ENCODE measurements around the gene OTULIN. TPM values are rescaled to one million over a fixed set of nuclear protein-coding genes. Genes with fewer than 3 reads are reported as not detected.

Gene OTULIN
- total and polyA plus RNA-seq, 2 of the 13 experiments (the other 11 are each of a cell fraction or from before 2014, with no cell fraction given) = 7.0 to 34.8 TPM

DNA sequence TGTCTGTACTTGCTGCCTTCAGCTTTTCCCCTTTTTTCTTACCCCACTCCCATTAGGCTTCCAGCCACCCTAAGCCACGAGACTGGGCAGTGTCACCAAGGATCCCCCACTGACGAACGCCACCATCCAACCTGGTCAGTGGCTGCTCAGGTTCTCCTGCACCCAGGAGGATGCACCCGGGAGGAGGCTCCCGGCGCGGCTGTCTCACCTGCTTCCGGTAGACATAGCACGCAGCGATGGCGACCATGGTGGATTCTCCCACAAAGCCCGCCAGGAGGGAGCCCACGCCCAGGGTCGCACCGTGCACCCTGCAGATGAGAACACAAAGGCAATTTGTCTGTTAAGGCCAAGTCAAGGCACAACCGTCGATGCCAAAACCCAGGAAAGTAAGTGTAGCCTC is 48.1 kb downstream of the OTULIN start:
- no peaks in the 10 kb centered on the region for H3K79me2 ChIP-seq (ENCODE audit: insufficient read depth, low read length)
- ChIA-PET CTCF (ENCODE audit: low intra/inter-chr PET ratio, low total read pairs) (no interaction called here), POLR2A (no interaction called here)
- 98% methylated on average over 17 of the region's 17 CpGs for WGBS (ENCODE audit: low lambda C conversion rate)
- no peak overlapping the region for H3K4me3 ChIP-seq (replicated peaks in 1 of 3; ENCODE audit: insufficient read depth in 1 of 3, low read depth in 2 of 3, low read length in 3 of 3)
- H3K9me3 ChIP-seq (ENCODE audit: low read length) = no peaks in the 10 kb centered on the region
- no TSS peak for BruUV-seq (replicated peaks)
- ATAC-seq = no peak
- intact Hi-C loops (cut with micrococcal nuclease; ENCODE audit: unreplicated experiment) = no loop called here
- no peak for DNase-seq (ENCODE audit: low spot score)
- no peak for FAIRE-seq
- no peak overlapping the region for H2AFZ ChIP-seq (ENCODE audit: low read length)
- no peaks in the 10 kb centered on the region for H3K27me3 ChIP-seq (ENCODE audit: control insufficient read depth in 1 of 2, insufficient read depth in 2 of 2, low read length in 2 of 2)
- H3K9ac ChIP-seq (ENCODE audit: insufficient read depth, low read depth, low read length) = no peak overlapping the region
- H3K36me3 ChIP-seq (replicated peaks in 1 of 2; ENCODE audit: control insufficient read depth in 1 of 2, insufficient read depth in 2 of 2, low read length in 2 of 2) = peaks cover 10 to 84% of the 10 kb centered on the region in 2 experiments
- H3K27ac ChIP-seq (ENCODE audit: extremely low read length, insufficient read depth, low read length) = no peak overlapping the region
- no peak overlapping the region for H3K4me2 ChIP-seq (ENCODE audit: low read depth, low read length)
- H4K20me1 ChIP-seq (ENCODE audit: insufficient read depth, low read length) = no peaks in the 10 kb centered on the region
- H3K4me1 ChIP-seq (ENCODE audit: insufficient read depth, low read length) = 0 out of 2 replicates have a peak, but pooled peaks cover 1% of the 10 kb centered on the region
- in situ Hi-C loops (cut with HindIII; ENCODE audit: extremely low pct_ligation_motif_present, low pct_unique_long_range_greater_than_20kb) = no loop called here
- TF ChIP-seq AGO2 (optimal IDR thresholded peaks at IDR 0.05; ENCODE audit: low read depth, low read length) (peak; percentile 16), KDM4B (CRISPR knock-in tag; IDR thresholded peaks at IDR 0.05) (no peak)
- TF ChIP-seq, protein P1, sequence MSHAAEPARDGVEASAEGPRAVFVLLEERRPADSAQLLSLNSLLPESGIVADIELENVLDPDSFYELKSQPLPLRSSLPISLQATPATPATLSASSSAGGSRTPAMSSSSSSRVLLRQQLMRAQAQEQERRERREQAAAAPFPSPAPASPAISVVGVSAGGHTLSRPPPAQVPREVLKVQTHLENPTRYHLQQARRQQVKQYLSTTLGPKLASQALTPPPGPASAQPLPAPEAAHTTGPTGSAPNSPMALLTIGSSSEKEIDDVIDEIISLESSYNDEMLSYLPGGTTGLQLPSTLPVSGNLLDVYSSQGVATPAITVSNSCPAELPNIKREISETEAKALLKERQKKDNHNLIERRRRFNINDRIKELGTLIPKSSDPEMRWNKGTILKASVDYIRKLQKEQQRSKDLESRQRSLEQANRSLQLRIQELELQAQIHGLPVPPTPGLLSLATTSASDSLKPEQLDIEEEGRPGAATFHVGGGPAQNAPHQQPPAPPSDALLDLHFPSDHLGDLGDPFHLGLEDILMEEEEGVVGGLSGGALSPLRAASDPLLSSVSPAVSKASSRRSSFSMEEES (CRISPR knock-in tag; IDR thresholded peaks at IDR 0.05) = no peak

DNA sequence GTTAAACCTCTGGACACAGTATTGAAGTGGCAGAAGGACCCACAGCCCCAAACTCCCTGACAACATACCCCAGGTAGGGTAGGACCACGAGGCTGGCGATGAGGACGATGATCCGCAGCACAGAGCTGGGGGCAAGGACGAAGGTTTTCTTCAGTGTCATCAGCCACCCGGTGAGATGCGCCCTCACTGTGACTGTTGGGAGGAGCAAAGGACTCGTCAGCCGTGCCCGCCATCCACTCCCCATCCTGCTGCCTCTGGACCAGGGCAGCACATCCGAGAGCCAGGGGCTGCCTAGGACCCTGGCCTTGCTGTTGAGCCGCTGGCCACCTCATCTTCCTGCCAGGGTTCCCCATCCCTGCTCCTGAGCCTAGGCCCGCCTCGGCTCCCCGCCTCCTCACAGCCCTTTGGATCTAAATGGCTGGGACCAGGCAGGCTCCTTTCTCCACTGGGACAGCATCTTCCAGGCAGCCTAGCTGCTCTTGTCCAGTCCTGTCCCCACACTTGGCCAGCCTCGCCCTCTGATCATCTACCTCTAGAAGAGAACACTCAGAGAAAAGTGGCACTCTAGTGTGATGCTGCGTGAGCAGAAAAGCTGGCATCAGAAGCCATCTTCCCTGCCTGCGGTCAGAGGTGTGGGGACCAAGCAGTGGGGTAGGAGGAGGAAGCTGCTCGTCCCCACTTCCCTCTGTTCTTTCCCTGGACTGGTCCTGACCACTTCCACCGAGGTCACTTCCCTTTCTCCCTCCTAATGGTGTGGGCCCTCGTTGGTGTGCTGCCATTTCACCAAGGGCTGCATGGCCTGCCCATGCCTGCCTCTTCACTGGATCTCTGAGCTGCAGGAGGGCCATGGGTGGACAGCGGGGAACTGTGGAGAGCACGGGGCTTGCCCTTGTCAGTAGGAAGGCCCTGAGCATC is 49.2 kb downstream of the OTULIN start:
- Histone ChIP-seq H4K20me1 (ENCODE audit: insufficient read depth, low read length) (no peaks in the 10 kb centered on the region), H3K9me3 (ENCODE audit: low read length) (no peaks in the 10 kb centered on the region), H3K79me2 (ENCODE audit: insufficient read depth, low read length) (no peaks in the 10 kb centered on the region), H3K27me3 (ENCODE audit: control insufficient read depth in 1 of 2, insufficient read depth in 2 of 2, low read length in 2 of 2) (no peaks in the 10 kb centered on the region), H3K36me3 (replicated peaks in 1 of 2; ENCODE audit: control insufficient read depth in 1 of 2, insufficient read depth in 2 of 2, low read length in 2 of 2) (peaks cover 8 to 73% of the 10 kb centered on the region in 2 experiments), H3K9ac (ENCODE audit: insufficient read depth, low read depth, low read length) (no peak overlapping the region), H2AFZ (ENCODE audit: low read length) (no peak overlapping the region), H3K4me1 (ENCODE audit: insufficient read depth, low read length) (0 out of 2 replicates have a peak, but pooled peaks cover 6% of the 10 kb centered on the region), H3K4me2 (ENCODE audit: low read depth, low read length) (no peak overlapping the region), H3K27ac (ENCODE audit: extremely low read length, insufficient read depth, low read length) (no peak overlapping the region), H3K4me3 (replicated peaks in 1 of 3; ENCODE audit: insufficient read depth in 1 of 3, low read depth in 2 of 3, low read length in 3 of 3) (no peak overlapping the region)
- WGBS (ENCODE audit: low lambda C conversion rate) = 92% methylated on average over 20 of the region's 23 CpGs
- intact Hi-C loops (cut with micrococcal nuclease; ENCODE audit: unreplicated experiment) = no loop called here
- FAIRE-seq (no peak), DNase-seq (ENCODE audit: low spot score) (no peak), ATAC-seq (no peak)
- no TSS peak for BruUV-seq (replicated peaks)
- in situ Hi-C loops (cut with HindIII; ENCODE audit: extremely low pct_ligation_motif_present, low pct_unique_long_range_greater_than_20kb) = no loop called here
- ChIA-PET POLR2A (no interaction called here), CTCF (ENCODE audit: low intra/inter-chr PET ratio, low total read pairs) (no interaction called here)
- TF ChIP-seq ZSCAN21 (CRISPR knock-in tag; IDR thresholded peaks at IDR 0.05; ENCODE audit: borderline replicate concordance) = no peak
- TF ChIP-seq AGO2 (optimal IDR thresholded peaks at IDR 0.05; ENCODE audit: low read depth, low read length) = peak; percentile 65

Measured in HepG2 (cell line).